Renal cortical epithelial cell (primary cell): ENCODE data around the gene SESN3. TPM values are rescaled to one million over a fixed set of nuclear protein-coding genes. Genes with fewer than 3 reads are reported as not detected.
"Not testable (repeated sequence)": the region's sequence is repeated elsewhere in the genome, so short reads cannot be mapped to it uniquely, and the experiment has no call there.

Source experiments
- DNase-seq: peaks from one replicate; pipeline ENCODE4 v3.0.0-alpha.2; 2011; ENCODE audit warnings: low read depth
- total RNA-seq: library from RNA; depleted of rRNA; stranded (reverse); fragments of >200 nt; gene quantifications from 2 replicates; pipeline ENCODE4 v1.2.3, GENCODE V29; 2014

The SESN3 gene
- total RNA-seq, 1 donor from 2014 or later = 26.0 TPM

GRCh38 chr11:95152876-95153856 is 77.8 kb downstream of the SESN3 start:
- no peak for DNase-seq

- DNase-seq = peak; percentile 79
Observed at GRCh38 chr11:95150956-95151684, 79.9 kb downstream of the SESN3 start.

GRCh38 chr11:95149651-95150364 is 81.2 kb downstream of the SESN3 start:
- peak; percentile 91 for DNase-seq

- DNase-seq = no peak
Observed at GRCh38 chr11:95148938-95149337, 82.1 kb downstream of the SESN3 start.

GRCh38 chr11:95148406-95148805 is 82.6 kb downstream of the SESN3 start:
- peak; percentile 44 for DNase-seq

GRCh38 chr11:95147364-95147905 is 83.6 kb downstream of the SESN3 start:
- peak; percentile 77 for DNase-seq

GRCh38 chr11:95145430-95146060 is 85.5 kb downstream of the SESN3 start:
- no peak for DNase-seq

GRCh38 chr11:95144313-95145235 is 86.4 kb downstream of the SESN3 start:
- no peak for DNase-seq

- DNase-seq = no peak
Observed at GRCh38 chr11:95143106-95143681, 87.8 kb downstream of the SESN3 start.

- DNase-seq = no peak
Observed at GRCh38 chr11:95142431-95142830, 88.6 kb downstream of the SESN3 start.

GRCh38 chr11:95140397-95141033 is 90.5 kb downstream of the SESN3 start:
- no peak for DNase-seq

GRCh38 chr11:95138448-95138847 is 92.6 kb downstream of the SESN3 start:
- peak; percentile 44 for DNase-seq

- DNase-seq = no peak
Observed at GRCh38 chr11:95137299-95137698, 93.7 kb downstream of the SESN3 start.

GRCh38 chr11:95136747-95137146 is 94.3 kb downstream of the SESN3 start:
- DNase-seq = not testable (repeated sequence)

- no peak for DNase-seq
Observed at GRCh38 chr11:95135880-95136279, 95.1 kb downstream of the SESN3 start.

- DNase-seq = no peak
Observed at GRCh38 chr11:95135155-95135554, 95.8 kb downstream of the SESN3 start.

GRCh38 chr11:95134491-95134890 is 96.5 kb downstream of the SESN3 start:
- peak; percentile 62 for DNase-seq

- DNase-seq = peak; percentile 84
Observed at GRCh38 chr11:95132956-95133355, 98.0 kb downstream of the SESN3 start.

GRCh38 chr11:95128602-95129001 is 102.4 kb downstream of the SESN3 start:
- DNase-seq = no peak
